ENCODE results near the gene IGFN1.

GRCh38 chr1:201140941-201141260, 49.7 kb upstream of the IGFN1 start:
- no peak for TF ChIP-seq CTCF (IDR thresholded peaks at IDR 0.05; ENCODE audit: low read depth, low read length, poor library complexity, severe bottlenecking)
- no peak for TF ChIP-seq EZH2phosphoT487 (IDR thresholded peaks at IDR 0.05; ENCODE audit: borderline replicate concordance, low read length)
